Pancreas (tissue), 10 donors: ENCODE measurements around the gene NEO1. TPM values are rescaled to one million over a fixed set of nuclear protein-coding genes. Genes with fewer than 3 reads are reported as not detected.

ENCODE experiments used
- ATAC-seq, 4 donors: fragments of 200-7000 bp; cut with Tn5 transposase; one replicate each; pipeline versions ENCODE4 v1.8.0 to v1.9.1; 2020; ENCODE audit warnings: mild to moderate bottlenecking in 4 of 4, moderate library complexity in 4 of 4
- DNase-seq, 6 donors: peaks; one replicate each; pipeline ENCODE4 v3.0.0-alpha.2; 2020
- FAIRE-seq: peaks from 2 replicates; lab custom pipeline; 2012; peaks lifted over from hg19 to GRCh38; lab: Jason Lieb, UNC
- H3K27ac ChIP-seq, 4 donors: fragments of 200-600 bp; sonication (generic); 1 replicate in 3 of 4; 2 replicates in 1 of 4; pipeline versions ENCODE4 v1.5.0 to v1.8.0; 2020
- H3K27me3 ChIP-seq, 4 donors: fragments of 200-600 bp; one replicate each; pipeline ENCODE4 v1.8.0; 2021
- H3K36me3 ChIP-seq, 3 donors: fragments of 200-600 bp; sonication (generic) in 1 of 3; one replicate each; pipeline versions ENCODE4 v1.5.0 to v1.8.0; 2020 to 2021
- H3K4me1 ChIP-seq, 3 donors: fragments of 200-600 bp; one replicate each; pipeline ENCODE4 v1.8.0; 2021
- H3K4me3 ChIP-seq, 4 donors: fragments of 200-600 bp; sonication (generic) in 2 of 4; one replicate each; pipeline versions ENCODE4 v1.5.0 to v1.8.0; 2020 to 2021
- H3K9me3 ChIP-seq, 4 donors: fragments of 200-600 bp; one replicate each; pipeline ENCODE4 v1.8.0; 2021
- WGBS, 2 donors: extraction: QIAGEN DNeasy Blood & Tissue Kit; methylation state at CpG; one replicate each; pipeline ENCODE4 v1.1.7; 2013; 5-methylcytosine and 5-hydroxymethylcytosine counted together
- intact Hi-C, 3 donors: fragments of 100-400 bp; cut with DNase I; formaldehyde crosslinking; loops; one replicate each; pipeline versions ENCODE4 v1.11.1 to v1.14.2; 2022
- polyA plus RNA-seq, 2 donors: library from polyadenylated mRNA; stranded (reverse); fragments of 200-250 nt; gene quantifications; one replicate each; pipeline ENCODE4 v1.2.3, GENCODE V29; 2013
- total RNA-seq, 6 donors: library from RNA; stranded (reverse); fragmentation: NEBNext Ultra II Directional in 4 of 6; extraction: Animal tissue kit (Norgen Biotek cat#: 25700) in 4 of 6; gene quantifications; one replicate each; pipeline versions ENCODE4 v1.2.1 to v1.2.4, GENCODE V29; 2021 to 2023
- TF ChIP-seq, protein P1 (sequence below), 4 donors: fragments of 200-600 bp; sonication (generic) in 3 of 4; IDR thresholded peaks; one replicate each; pipeline versions ENCODE4 v1.5.0 to v1.8.0; 2021; ENCODE audit warnings: antibody characterized with exemption in 4 of 4
- donor health status: healthy with polysubstance abuse.
- donor health status: DM: no; HTN: no; CAD: no; lungs with moderate emphysema.
- donor health status: DM: no; HTN: no; CAD: no.
- donor health status: control.
- donor health status: control.
- donor health status: Bipolar disorder and iron deficiency.
- donor health status: DM: yes; HTN: yes; CAD: no.
- donor health status: DM: no; HTN: no; CAD: no.
- donor health status: DM: no; HTN: no; CAD: no.
- donor health status: DM: yes; HTN: yes; CAD: no.

The NEO1 gene
- total and polyA plus RNA-seq, 8 donors: 7.1 to 30.7 (median 19.6) TPM

- H3K27me3 ChIP-seq: no peaks in the 10 kb centered on the region
- no peaks in the 10 kb centered on the region for H3K9me3 ChIP-seq
- H3K27ac ChIP-seq: no peak overlapping the region
- no peaks in the 10 kb centered on the region for H3K4me1 ChIP-seq
- H3K4me3 ChIP-seq: no peak overlapping the region
- H3K36me3 ChIP-seq: no peaks in the 10 kb centered on the region
- ATAC-seq: no peak
- 91 to 96% methylated on average over 2 of the region's 2 CpGs for WGBS, 2 donors
- intact Hi-C loops: no loop called here
- FAIRE-seq: peak; percentile 79
- TF ChIP-seq, protein P1, sequence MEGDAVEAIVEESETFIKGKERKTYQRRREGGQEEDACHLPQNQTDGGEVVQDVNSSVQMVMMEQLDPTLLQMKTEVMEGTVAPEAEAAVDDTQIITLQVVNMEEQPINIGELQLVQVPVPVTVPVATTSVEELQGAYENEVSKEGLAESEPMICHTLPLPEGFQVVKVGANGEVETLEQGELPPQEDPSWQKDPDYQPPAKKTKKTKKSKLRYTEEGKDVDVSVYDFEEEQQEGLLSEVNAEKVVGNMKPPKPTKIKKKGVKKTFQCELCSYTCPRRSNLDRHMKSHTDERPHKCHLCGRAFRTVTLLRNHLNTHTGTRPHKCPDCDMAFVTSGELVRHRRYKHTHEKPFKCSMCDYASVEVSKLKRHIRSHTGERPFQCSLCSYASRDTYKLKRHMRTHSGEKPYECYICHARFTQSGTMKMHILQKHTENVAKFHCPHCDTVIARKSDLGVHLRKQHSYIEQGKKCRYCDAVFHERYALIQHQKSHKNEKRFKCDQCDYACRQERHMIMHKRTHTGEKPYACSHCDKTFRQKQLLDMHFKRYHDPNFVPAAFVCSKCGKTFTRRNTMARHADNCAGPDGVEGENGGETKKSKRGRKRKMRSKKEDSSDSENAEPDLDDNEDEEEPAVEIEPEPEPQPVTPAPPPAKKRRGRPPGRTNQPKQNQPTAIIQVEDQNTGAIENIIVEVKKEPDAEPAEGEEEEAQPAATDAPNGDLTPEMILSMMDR (IDR thresholded peaks at IDR 0.05): no peak
- DNase-seq: no peak
These were observed 63.9 kb downstream of the NEO1 start for GRCh38 chr15:73116164-73116563.

DNA sequence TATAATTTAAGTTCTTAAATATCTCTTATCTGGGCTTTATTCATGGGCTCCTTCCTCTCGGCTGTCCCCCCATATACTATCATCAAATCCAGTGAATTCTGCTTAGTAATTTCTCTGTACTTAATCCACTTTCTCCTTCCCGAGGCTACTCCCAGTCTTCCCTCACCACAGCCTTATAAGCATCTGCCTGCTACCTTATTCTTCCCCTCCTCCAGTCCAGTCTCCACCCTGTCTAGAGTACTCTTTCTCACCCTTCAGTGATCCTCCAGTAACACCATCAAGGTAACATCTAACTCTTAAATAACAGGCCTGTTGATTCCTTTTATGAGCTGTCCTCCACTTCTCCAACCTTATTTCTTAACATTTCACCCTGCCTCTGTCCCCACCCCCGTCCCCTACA lies 65.8 kb downstream of the NEO1 start:
- intact Hi-C loops: no loop called here
- TF ChIP-seq, protein P1 (IDR thresholded peaks at IDR 0.05): no peak
- 86 to 91% methylated on average over 3 of the region's 3 CpGs for WGBS, 2 donors
- Histone ChIP-seq H3K4me1 (no peaks in the 10 kb centered on the region), H3K9me3 (no peaks in the 10 kb centered on the region), H3K36me3 (no peaks in the 10 kb centered on the region), H3K27me3 (no peaks in the 10 kb centered on the region), H3K27ac (no peak overlapping the region), H3K4me3 (no peak overlapping the region)
- FAIRE-seq (no peak), ATAC-seq (no peak), DNase-seq (no peak)

GRCh38 chr15:73119478-73119877 lies 67.2 kb downstream of the NEO1 start:
- H3K27ac ChIP-seq: no peak overlapping the region
- FAIRE-seq (no peak), ATAC-seq (no peak), DNase-seq (no peak)
- no peak overlapping the region for H3K4me3 ChIP-seq
- no peaks in the 10 kb centered on the region for H3K36me3 ChIP-seq
- no peaks in the 10 kb centered on the region for H3K9me3 ChIP-seq
- WGBS, 2 donors: 94 to 95% methylated on average over 6 of the region's 6 CpGs
- intact Hi-C loops: no loop called here
- H3K27me3 ChIP-seq: no peaks in the 10 kb centered on the region
- H3K4me1 ChIP-seq: no peaks in the 10 kb centered on the region
- TF ChIP-seq, protein P1 (IDR thresholded peaks at IDR 0.05): no peak

- no peak overlapping the region for H3K27ac ChIP-seq
- no peaks in the 10 kb centered on the region for H3K36me3 ChIP-seq
- DNase-seq: no peak
- no peaks in the 10 kb centered on the region for H3K27me3 ChIP-seq
- intact Hi-C loops: no loop called here
- H3K9me3 ChIP-seq: no peaks in the 10 kb centered on the region
- no peak overlapping the region for H3K4me3 ChIP-seq
- H3K4me1 ChIP-seq: no peaks in the 10 kb centered on the region
- FAIRE-seq: peak; percentile 54
- TF ChIP-seq, protein P1 (IDR thresholded peaks at IDR 0.05): no peak
- no peak for ATAC-seq
These were observed 68.0 kb downstream of the NEO1 start for GRCh38 chr15:73120269-73120668.

- ATAC-seq (no peak), FAIRE-seq (no peak), DNase-seq (no peak)
- Histone ChIP-seq H3K27me3 (no peaks in the 10 kb centered on the region), H3K36me3 (no peaks in the 10 kb centered on the region), H3K4me1 (no peaks in the 10 kb centered on the region), H3K9me3 (no peaks in the 10 kb centered on the region), H3K27ac (no peak overlapping the region), H3K4me3 (no peak overlapping the region)
- intact Hi-C loops: no loop called here
- 47 to 54% methylated on average over 2 of the region's 2 CpGs for WGBS, 2 donors
- TF ChIP-seq, protein P1 (IDR thresholded peaks at IDR 0.05): no peak
These were observed 73.0 kb downstream of the NEO1 start for GRCh38 chr15:73125219-73125618.
